Measurements from ENCODE around the gene HOXB5. TPM values are rescaled to one million over a fixed set of nuclear protein-coding genes. Genes with fewer than 3 reads are reported as not detected.

Gene HOXB5
- total RNA-seq, 1 donor from 2014 or later: not detected

- H3K4me2 ChIP-seq: no peak within 1 kb of the TSS
- no peak for DNase-seq (ENCODE audit: low spot score)
- H3K27ac ChIP-seq: no peak within 1 kb of the TSS
- Mint-ChIP-seq H3K27me3 (ENCODE audit: insufficient read depth, low read depth) (peaks cover 96% of the 10 kb centered on the region), H3K36me3 (no peaks in the 10 kb centered on the region), H3K4me3 (no peak within 1 kb of the TSS), H3K9me3 (peaks cover 13% of the 10 kb centered on the region), H3K27ac (no peak within 1 kb of the TSS), H3K4me1 (no peaks in the 10 kb centered on the region)
- no peaks in the 10 kb centered on the region for H3F3A ChIP-seq (ENCODE audit: low read depth)
- TF ChIP-seq EZH2 (IDR thresholded peaks at IDR 0.05): no peak
- TF ChIP-seq, protein P1, sequence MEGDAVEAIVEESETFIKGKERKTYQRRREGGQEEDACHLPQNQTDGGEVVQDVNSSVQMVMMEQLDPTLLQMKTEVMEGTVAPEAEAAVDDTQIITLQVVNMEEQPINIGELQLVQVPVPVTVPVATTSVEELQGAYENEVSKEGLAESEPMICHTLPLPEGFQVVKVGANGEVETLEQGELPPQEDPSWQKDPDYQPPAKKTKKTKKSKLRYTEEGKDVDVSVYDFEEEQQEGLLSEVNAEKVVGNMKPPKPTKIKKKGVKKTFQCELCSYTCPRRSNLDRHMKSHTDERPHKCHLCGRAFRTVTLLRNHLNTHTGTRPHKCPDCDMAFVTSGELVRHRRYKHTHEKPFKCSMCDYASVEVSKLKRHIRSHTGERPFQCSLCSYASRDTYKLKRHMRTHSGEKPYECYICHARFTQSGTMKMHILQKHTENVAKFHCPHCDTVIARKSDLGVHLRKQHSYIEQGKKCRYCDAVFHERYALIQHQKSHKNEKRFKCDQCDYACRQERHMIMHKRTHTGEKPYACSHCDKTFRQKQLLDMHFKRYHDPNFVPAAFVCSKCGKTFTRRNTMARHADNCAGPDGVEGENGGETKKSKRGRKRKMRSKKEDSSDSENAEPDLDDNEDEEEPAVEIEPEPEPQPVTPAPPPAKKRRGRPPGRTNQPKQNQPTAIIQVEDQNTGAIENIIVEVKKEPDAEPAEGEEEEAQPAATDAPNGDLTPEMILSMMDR (IDR thresholded peaks at IDR 0.05): no peak
- no peak for TF ChIP-seq EZH2phosphoT487 (IDR thresholded peaks at IDR 0.05)
- H2AFZ ChIP-seq (replicated peaks): no peak within 1 kb of the TSS
- no peak within 1 kb of the TSS for H3K9ac ChIP-seq
- no peaks in the 10 kb centered on the region for H3K79me2 ChIP-seq (ENCODE audit: low read depth)
- no peak within 1 kb of the TSS for H3K4me3 ChIP-seq
- peaks cover 91% of the 10 kb centered on the region for H4K20me1 ChIP-seq (ENCODE audit: low read depth)
- H3K9me3 ChIP-seq (ENCODE audit: low read depth): no peaks in the 10 kb centered on the region
- H3K36me3 ChIP-seq: no peaks in the 10 kb centered on the region
- H3K27me3 ChIP-seq: peaks cover 100% of the 10 kb centered on the region
- no peaks in the 10 kb centered on the region for H3K4me1 ChIP-seq
Measured at GRCh38 chr17:48604770-48605329, 11.3 kb upstream of the HOXB5 start, which contains the start of gene HOXB6. Gene HOXB6 (minus strand): TSS chr17:48604986. CDS start chr17:48598150, 6,836 bp downstream.

DNA sequence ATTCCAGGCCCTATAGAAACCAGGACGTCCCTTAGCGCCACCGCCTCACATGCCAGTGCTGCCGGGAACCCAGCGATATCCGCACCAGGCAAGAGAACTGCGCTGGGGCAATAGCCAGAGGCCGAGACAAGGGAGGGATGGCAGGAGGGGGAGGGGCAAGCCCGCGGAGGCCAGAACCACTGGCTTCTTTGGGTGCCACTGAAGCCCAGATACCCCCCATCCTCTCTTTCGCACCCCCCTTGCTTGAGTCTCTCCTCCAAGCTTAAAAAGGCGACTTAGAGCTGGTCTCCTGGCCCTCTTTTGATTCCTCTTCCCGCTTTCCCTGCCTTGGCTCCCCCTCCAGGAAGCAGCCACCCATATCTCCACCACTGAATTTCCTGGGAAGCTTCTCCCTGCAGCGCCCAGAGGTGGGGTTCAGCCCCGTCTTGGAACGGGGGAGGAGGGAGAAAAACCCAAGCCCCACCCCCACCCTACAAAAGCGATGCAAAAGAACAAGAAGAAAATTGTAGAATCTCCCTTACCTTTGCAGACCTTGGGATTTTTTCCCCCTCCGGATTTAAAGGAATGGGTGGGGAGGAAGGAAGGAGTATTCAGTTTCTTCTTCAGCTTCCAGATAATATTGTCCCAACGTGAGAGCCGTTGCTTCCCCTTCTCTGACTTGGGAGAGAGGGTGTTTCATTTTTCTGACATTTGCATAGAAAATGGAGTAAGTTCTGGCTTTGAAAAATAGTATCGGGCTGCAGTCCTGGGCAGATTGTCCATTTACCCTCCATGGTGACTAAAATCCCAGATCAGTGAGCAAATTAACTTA is 10.6 kb upstream of the HOXB5 start:
- Histone ChIP-seq H3F3A (ENCODE audit: low read depth) (no peaks in the 10 kb centered on the region), H3K36me3 (no peaks in the 10 kb centered on the region), H3K4me3 (no peak overlapping the region), H3K27me3 (peaks cover 100% of the 10 kb centered on the region), H3K4me2 (no peak overlapping the region), H3K27ac (no peak overlapping the region), H4K20me1 (ENCODE audit: low read depth) (peaks cover 91% of the 10 kb centered on the region), H3K4me1 (no peaks in the 10 kb centered on the region), H3K9me3 (ENCODE audit: low read depth) (no peaks in the 10 kb centered on the region), H3K9ac (no peak overlapping the region), H3K79me2 (ENCODE audit: low read depth) (no peaks in the 10 kb centered on the region), H2AFZ (replicated peaks) (no peak overlapping the region)
- H3K4me3 Mint-ChIP-seq: no peak overlapping the region
- no peak overlapping the region for H3K27ac Mint-ChIP-seq
- peaks cover 96% of the 10 kb centered on the region for H3K27me3 Mint-ChIP-seq (ENCODE audit: insufficient read depth, low read depth)
- H3K36me3 Mint-ChIP-seq: no peaks in the 10 kb centered on the region
- DNase-seq (ENCODE audit: low spot score): no peak
- TF ChIP-seq, protein P1 (IDR thresholded peaks at IDR 0.05): no peak
- TF ChIP-seq EZH2phosphoT487 (IDR thresholded peaks at IDR 0.05): peak; percentile 71
- peak; percentile 47 for TF ChIP-seq EZH2 (IDR thresholded peaks at IDR 0.05)
- H3K9me3 Mint-ChIP-seq: peaks cover 16% of the 10 kb centered on the region
- no peaks in the 10 kb centered on the region for H3K4me1 Mint-ChIP-seq

DNA sequence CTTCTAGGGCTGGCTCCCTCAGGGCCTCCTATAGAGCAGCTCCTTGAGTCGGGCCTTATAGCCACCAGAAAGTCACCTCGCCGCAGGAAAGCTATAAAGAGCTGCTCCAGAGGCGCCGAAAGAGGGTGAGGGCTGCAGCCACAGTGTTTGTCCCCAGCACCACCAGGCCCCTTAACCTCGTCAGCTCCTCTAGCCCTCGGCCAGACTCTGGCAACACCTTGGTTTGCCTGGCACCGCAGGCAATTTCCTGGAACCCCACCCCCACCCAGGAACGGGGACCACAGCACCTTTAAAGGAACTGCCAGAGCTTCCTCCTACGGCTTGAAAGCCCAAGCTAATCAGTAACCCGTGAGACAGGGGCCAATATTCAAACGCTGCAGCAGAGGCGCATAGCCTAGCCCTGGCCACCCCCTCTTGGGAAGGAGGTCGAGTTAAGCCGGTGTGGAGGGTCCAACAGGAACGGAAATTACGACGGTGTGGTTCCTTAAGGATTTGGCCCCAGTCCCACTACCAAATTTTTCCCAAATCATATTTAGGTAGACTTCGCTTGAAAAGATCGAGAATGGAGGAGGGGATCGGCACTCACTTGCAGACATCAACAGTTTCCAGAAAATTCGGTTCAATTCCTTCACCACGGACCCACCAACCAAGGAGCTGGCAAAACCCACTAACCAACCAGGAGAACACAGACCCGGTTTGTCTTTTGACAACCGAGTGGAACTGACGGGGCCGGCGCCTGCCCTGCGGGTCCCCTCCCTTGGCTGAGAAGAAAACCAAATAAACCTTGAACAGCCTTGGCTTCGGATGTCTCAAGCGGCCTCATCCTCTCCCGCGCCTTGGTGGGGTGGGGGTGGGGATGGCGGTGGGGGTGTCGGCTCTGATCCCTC is 8.2 kb upstream of the HOXB5 start:
- Mint-ChIP-seq H3K27ac (no peak overlapping the region), H3K36me3 (peaks cover 1% of the 10 kb centered on the region), H3K27me3 (ENCODE audit: insufficient read depth, low read depth) (peaks cover 97% of the 10 kb centered on the region), H3K4me1 (no peaks in the 10 kb centered on the region), H3K4me3 (no peak overlapping the region), H3K9me3 (peaks cover 17% of the 10 kb centered on the region)
- TF ChIP-seq EZH2 (IDR thresholded peaks at IDR 0.05): peak; percentile 97
- TF ChIP-seq, protein P1 (IDR thresholded peaks at IDR 0.05): no peak
- no peak for TF ChIP-seq EZH2phosphoT487 (IDR thresholded peaks at IDR 0.05)
- no peak for DNase-seq (ENCODE audit: low spot score)
- Histone ChIP-seq H3K4me2 (no peak overlapping the region), H3K27me3 (peaks cover 100% of the 10 kb centered on the region), H2AFZ (replicated peaks) (no peak overlapping the region), H3K4me1 (no peaks in the 10 kb centered on the region), H3K9me3 (ENCODE audit: low read depth) (no peaks in the 10 kb centered on the region), H3F3A (ENCODE audit: low read depth) (no peaks in the 10 kb centered on the region), H4K20me1 (ENCODE audit: low read depth) (peaks cover 94% of the 10 kb centered on the region), H3K36me3 (no peaks in the 10 kb centered on the region), H3K4me3 (no peak overlapping the region), H3K79me2 (ENCODE audit: low read depth) (no peaks in the 10 kb centered on the region), H3K27ac (no peak overlapping the region), H3K9ac (no peak overlapping the region)
